Measurements from ENCODE around the gene SLC12A5. TPM values are rescaled to one million over a fixed set of nuclear protein-coding genes. Genes with fewer than 3 reads are reported as not detected.

Gene SLC12A5
- total RNA-seq, 2 donors from 2014 or later = 0.61 TPM; not detected in 1

DNA sequence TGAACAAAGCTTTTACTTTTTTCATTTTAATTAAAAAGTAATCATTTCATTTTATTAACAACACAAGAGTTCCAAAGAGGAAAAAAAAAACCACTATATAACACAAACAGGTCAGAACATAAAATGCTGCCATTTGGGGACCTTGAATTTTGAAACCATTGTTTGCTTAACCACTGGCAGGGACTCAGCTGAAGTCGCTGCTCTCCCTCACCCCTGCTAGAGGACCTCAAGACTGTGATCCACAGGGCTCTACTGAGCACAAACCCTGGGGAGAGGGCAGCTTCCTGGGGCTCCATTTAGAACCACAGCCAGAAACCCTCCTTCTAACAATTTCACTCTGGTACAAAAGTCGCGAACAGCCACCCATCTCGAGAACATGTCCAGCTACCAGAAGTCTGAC is 32.0 kb downstream of the SLC12A5 start:
- Mint-ChIP-seq H3K27me3 (peaks cover 4% of the 10 kb centered on the region), H3K36me3 (ENCODE audit: low read depth) (peaks cover 67% of the 10 kb centered on the region), H3K4me3 (peak overlapping the region; percentile 50), H3K9me3 (no peaks in the 10 kb centered on the region), H3K4me1 (peaks cover 46% of the 10 kb centered on the region), H3K27ac (peak overlapping the region; percentile 82)
- no peak for ATAC-seq (replicated peaks)

DNA sequence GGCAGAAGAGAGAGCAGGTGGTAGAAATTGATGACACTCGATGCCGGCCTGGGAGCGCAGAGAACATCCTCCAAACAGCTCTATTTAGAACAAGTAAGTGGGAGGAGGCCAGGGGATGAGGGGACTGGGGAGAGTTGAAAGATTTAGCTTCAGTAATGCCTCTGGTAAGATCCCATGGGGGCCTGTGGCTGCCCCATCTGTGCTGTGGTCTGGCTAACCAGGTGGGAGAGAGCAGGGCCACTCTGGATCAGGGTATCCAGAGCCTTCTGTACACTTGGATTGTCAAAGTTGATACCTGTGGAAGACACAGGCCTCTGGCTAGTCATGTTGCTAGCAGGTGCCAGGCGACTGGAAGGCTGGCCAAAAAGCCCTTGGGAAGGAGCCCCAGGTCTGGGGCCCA is 33.1 kb downstream of the SLC12A5 start:
- H3K4me1 Mint-ChIP-seq = peaks cover 46% of the 10 kb centered on the region
- no peaks in the 10 kb centered on the region for H3K9me3 Mint-ChIP-seq
- peak overlapping the region; percentile 1 for H3K4me3 Mint-ChIP-seq
- H3K27me3 Mint-ChIP-seq = peaks cover under 1% of the 10 kb centered on the region
- H3K27ac Mint-ChIP-seq = no peak overlapping the region
- ATAC-seq (replicated peaks) = no peak
- H3K36me3 Mint-ChIP-seq (ENCODE audit: low read depth) = peaks cover 79% of the 10 kb centered on the region

GRCh38 chr20:46062621-46063020 is 33.6 kb downstream of the SLC12A5 start:
- H3K27me3 Mint-ChIP-seq = no peaks in the 10 kb centered on the region
- H3K27ac Mint-ChIP-seq = no peak overlapping the region
- ATAC-seq (replicated peaks) = no peak
- no peaks in the 10 kb centered on the region for H3K9me3 Mint-ChIP-seq
- H3K4me3 Mint-ChIP-seq = peak overlapping the region; percentile 1
- H3K36me3 Mint-ChIP-seq (ENCODE audit: low read depth) = peaks cover 80% of the 10 kb centered on the region
- H3K4me1 Mint-ChIP-seq = peaks cover 46% of the 10 kb centered on the region

DNA sequence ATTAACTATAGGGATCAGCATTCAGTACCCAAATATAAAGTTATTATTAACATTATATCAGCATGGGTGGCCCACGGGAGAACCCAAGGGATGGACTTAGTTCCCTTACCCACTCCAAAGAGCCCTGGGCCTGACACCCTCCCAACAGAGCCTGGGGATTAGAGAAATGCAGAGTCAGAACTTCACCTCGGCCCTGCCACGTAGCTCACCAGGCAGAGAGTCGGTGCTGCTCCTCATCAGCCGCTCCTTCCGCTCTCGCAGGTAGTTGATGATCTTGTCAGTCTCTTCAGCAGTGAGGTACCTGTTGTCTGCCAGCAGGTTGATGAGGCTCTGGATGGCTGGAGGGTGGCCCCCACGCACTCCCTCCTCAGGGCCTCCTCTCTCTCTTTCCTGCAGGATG is 34.1 kb downstream of the SLC12A5 start:
- H3K36me3 Mint-ChIP-seq (ENCODE audit: low read depth) = peaks cover 80% of the 10 kb centered on the region
- ATAC-seq (replicated peaks) = no peak
- H3K9me3 Mint-ChIP-seq = no peaks in the 10 kb centered on the region
- peaks cover 46% of the 10 kb centered on the region for H3K4me1 Mint-ChIP-seq
- H3K4me3 Mint-ChIP-seq = peak overlapping the region; percentile 40
- no peaks in the 10 kb centered on the region for H3K27me3 Mint-ChIP-seq
- peak overlapping the region; percentile 78 for H3K27ac Mint-ChIP-seq

DNA sequence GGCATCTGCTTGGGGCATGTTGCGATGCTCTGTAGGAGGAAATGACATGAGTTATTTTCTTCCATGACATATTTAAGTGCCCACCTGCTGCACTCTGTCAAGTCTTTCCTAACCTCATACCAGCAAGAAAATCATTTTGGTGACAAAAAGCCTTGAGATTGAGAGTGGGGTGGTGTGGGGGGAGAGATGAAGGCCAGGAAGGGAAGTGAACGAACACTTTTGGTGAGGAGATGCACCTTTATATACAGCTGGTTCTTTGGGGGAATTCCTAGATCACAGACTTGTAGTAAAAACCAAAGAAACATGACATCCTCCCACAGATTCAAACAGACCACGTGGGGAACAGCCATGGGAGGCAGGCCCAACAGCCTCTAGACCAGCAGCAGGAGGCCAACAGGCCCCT is 34.6 kb downstream of the SLC12A5 start:
- Mint-ChIP-seq H3K9me3 (no peaks in the 10 kb centered on the region), H3K27me3 (no peaks in the 10 kb centered on the region), H3K36me3 (ENCODE audit: low read depth) (peaks cover 80% of the 10 kb centered on the region), H3K4me3 (peak overlapping the region; percentile 40), H3K4me1 (peaks cover 45% of the 10 kb centered on the region), H3K27ac (peak overlapping the region; percentile 78)
- peak; percentile 78 for ATAC-seq (replicated peaks)

DNA sequence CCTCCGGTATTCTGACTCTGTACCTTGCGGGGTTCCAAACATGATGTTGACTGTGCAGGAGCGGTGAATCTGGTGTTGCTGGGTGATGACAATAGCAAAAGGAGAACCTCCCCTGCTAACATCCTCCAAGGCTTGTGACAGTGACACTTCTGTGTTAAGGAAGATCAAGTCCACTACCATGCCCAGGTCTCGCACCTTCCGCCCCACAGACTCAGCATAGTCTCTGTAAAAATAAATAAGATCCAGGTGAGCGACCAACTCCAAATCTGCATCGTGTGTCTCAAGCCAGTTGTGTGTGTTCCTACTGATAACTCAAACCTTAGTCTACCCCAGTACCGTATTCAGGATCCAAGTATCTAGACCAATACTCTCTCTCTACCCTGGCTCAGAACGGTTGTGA is 36.0 kb downstream of the SLC12A5 start:
- H3K27ac Mint-ChIP-seq = no peak overlapping the region
- peaks cover 73% of the 10 kb centered on the region for H3K36me3 Mint-ChIP-seq (ENCODE audit: low read depth)
- H3K4me3 Mint-ChIP-seq = no peak overlapping the region
- no peaks in the 10 kb centered on the region for H3K27me3 Mint-ChIP-seq
- H3K4me1 Mint-ChIP-seq = peaks cover 35% of the 10 kb centered on the region
- H3K9me3 Mint-ChIP-seq = no peaks in the 10 kb centered on the region
- ATAC-seq (replicated peaks) = no peak

GRCh38 chr20:46065691-46066090 is 36.7 kb downstream of the SLC12A5 start:
- Mint-ChIP-seq H3K27ac (no peak overlapping the region), H3K4me3 (no peak overlapping the region), H3K36me3 (ENCODE audit: low read depth) (peaks cover 66% of the 10 kb centered on the region), H3K4me1 (peaks cover 28% of the 10 kb centered on the region), H3K27me3 (no peaks in the 10 kb centered on the region), H3K9me3 (no peaks in the 10 kb centered on the region)
- no peak for ATAC-seq (replicated peaks)

DNA sequence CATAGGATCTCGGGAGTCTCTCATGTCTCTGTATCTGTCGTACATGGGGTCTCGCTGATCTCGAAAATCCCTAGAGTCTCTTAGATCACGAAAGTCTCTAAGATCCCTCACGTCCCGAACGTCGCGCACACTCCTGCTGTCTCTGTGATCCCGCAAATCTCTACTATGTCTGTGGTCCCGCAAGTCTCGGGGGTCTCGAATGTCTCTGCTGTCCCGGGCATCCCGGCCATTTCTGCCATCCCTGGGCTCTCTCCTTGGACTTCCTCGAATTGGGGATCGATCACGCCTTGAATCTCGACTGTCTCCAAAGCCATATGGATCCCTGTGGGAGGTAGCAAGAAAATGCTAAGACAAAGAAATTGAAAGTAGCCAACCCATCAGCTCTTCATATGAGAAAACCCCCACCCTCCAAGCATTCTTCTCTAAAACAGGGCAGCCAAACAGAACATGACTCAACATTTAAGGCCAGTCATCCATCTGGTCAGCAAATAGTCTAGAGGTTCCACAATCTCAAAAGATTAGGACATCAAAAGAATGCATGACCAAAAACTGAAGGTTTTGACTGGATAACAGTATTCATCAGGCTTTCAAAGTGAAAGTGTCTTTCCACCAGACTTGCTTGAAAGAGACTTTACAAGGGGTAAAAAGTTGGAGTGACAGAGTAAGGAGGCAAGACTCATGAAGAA is 41.3 kb downstream of the SLC12A5 start:
- H3K4me1 Mint-ChIP-seq = no peaks in the 10 kb centered on the region
- H3K4me3 Mint-ChIP-seq = no peak overlapping the region
- no peaks in the 10 kb centered on the region for H3K9me3 Mint-ChIP-seq
- H3K36me3 Mint-ChIP-seq (ENCODE audit: low read depth) = peaks cover 42% of the 10 kb centered on the region
- no peak overlapping the region for H3K27ac Mint-ChIP-seq
- no peaks in the 10 kb centered on the region for H3K27me3 Mint-ChIP-seq
- no peak for ATAC-seq (replicated peaks)

DNA sequence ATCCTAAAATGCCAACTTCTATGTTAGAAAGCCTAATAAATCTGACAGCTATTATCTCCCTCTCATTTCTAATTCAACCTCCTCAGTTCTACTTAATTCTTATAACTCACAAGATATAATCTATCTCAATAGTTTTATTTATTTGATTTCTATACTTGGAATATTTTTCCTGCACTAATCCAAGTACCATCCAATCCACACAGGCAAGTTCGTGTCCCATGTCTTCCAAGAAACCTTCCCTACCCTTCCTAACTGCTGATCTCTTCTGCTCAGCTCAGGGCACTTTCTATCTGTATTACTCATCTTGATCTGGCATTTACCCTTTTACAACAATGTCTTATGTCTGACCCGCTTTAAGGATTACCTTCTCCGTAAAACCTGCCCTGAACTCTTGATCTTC is 42.6 kb downstream of the SLC12A5 start:
- ATAC-seq (replicated peaks) = no peak
- Mint-ChIP-seq H3K4me3 (no peak overlapping the region), H3K4me1 (no peaks in the 10 kb centered on the region), H3K9me3 (no peaks in the 10 kb centered on the region), H3K27ac (no peak overlapping the region), H3K27me3 (no peaks in the 10 kb centered on the region), H3K36me3 (ENCODE audit: low read depth) (peaks cover 41% of the 10 kb centered on the region)

DNA sequence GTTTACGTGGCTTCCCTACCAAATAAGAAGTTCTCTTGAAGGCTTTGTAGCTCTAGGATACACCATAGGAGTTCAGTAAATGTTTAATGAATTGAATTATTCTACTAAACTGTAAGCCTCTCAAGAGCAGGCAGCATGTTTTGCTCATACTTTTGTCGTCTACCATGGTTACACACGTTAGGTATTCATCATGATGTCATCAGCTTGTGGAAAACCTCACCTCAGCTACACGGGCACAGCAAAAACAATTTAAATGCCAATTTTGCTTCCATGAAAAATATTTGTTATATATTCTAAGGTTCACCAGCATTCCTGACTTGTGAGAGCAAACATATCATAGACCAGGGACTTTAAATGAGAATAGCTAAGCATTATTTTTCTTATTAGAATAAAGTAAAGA is 44.0 kb downstream of the SLC12A5 start:
- no peak for ATAC-seq (replicated peaks)
- peaks cover 47% of the 10 kb centered on the region for H3K36me3 Mint-ChIP-seq (ENCODE audit: low read depth)
- no peak overlapping the region for H3K4me3 Mint-ChIP-seq
- no peaks in the 10 kb centered on the region for H3K27me3 Mint-ChIP-seq
- no peaks in the 10 kb centered on the region for H3K4me1 Mint-ChIP-seq
- H3K9me3 Mint-ChIP-seq = no peaks in the 10 kb centered on the region
- no peak overlapping the region for H3K27ac Mint-ChIP-seq

DNA sequence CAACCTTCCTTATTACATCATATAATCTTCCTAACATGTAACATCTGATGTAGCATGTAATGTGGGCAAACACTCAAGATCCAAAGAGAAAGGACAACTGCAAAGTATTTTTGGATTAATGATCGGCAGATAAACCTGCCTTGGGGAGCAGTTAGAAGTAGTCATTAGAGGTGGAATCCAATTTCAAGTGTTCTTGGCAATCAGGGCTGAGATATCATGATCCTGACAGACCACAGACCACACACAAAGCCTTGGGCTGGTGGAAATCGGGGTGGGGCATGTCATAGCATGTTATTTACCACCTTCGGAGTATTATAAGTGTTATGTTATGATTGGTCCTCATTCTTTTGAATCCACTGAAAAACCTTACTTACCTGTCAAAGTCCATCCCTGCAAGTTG is 44.4 kb downstream of the SLC12A5 start:
- H3K4me1 Mint-ChIP-seq = no peaks in the 10 kb centered on the region

GRCh38 chr20:46074006-46074405 is 45.0 kb downstream of the SLC12A5 start:
- no peak overlapping the region for H3K27ac Mint-ChIP-seq
- no peaks in the 10 kb centered on the region for H3K27me3 Mint-ChIP-seq
- H3K36me3 Mint-ChIP-seq (ENCODE audit: low read depth) = peaks cover 56% of the 10 kb centered on the region

More for the DNA sequence above, 44.4 kb downstream of the SLC12A5 start:
- Mint-ChIP-seq H3K27me3 (no peaks in the 10 kb centered on the region), H3K36me3 (ENCODE audit: low read depth) (peaks cover 51% of the 10 kb centered on the region), H3K27ac (no peak overlapping the region), H3K4me3 (no peak overlapping the region), H3K9me3 (no peaks in the 10 kb centered on the region)
- no peak for ATAC-seq (replicated peaks)

GRCh38 chr20:46076806-46077205 is 47.8 kb downstream of the SLC12A5 start:
- no peak overlapping the region for H3K27ac Mint-ChIP-seq
- no peaks in the 10 kb centered on the region for H3K27me3 Mint-ChIP-seq
- H3K9me3 Mint-ChIP-seq = no peaks in the 10 kb centered on the region
- peaks cover 70% of the 10 kb centered on the region for H3K36me3 Mint-ChIP-seq (ENCODE audit: low read depth)
- no peak for ATAC-seq (replicated peaks)
- H3K4me1 Mint-ChIP-seq = peaks cover 4% of the 10 kb centered on the region
- H3K4me3 Mint-ChIP-seq = no peak overlapping the region

More at GRCh38 chr20:46074006-46074405, 45.0 kb downstream of the SLC12A5 start:
- ATAC-seq (replicated peaks) = no peak
- Mint-ChIP-seq H3K4me3 (no peak overlapping the region), H3K4me1 (no peaks in the 10 kb centered on the region), H3K9me3 (no peaks in the 10 kb centered on the region)

DNA sequence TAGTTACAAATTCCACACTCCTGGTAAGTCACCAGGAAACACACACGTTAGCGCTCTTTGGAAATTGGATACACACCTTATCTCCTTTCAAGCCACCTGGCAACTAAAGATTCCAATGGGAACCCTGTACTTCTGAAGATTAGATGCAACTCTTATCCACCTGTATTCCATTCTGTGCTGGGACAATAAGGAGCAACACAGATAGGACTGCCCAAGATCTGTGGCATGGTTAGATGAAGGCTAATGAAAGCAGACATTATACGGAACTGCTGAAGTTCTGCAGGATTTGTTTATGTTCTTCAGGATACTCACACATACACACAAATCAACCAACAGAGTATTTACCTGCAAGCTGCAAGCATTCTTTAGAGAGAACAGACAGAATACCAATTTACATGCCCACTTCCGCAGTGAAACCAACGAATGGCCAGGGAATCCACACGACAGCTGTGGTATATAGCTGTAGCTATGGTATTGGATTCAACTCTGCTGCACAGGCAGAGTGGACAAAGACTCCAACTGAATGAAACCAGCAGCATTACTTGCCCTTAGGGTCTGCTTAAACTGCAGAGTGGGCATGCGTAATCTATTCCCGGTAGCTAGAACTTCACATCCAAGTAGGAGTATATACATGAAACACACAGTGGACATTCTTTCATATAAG is 48.8 kb downstream of the SLC12A5 start:
- no peaks in the 10 kb centered on the region for H3K27me3 Mint-ChIP-seq
- H3K4me1 Mint-ChIP-seq = peaks cover 6% of the 10 kb centered on the region
- H3K9me3 Mint-ChIP-seq = no peaks in the 10 kb centered on the region
- ATAC-seq (replicated peaks) = no peak
- peaks cover 70% of the 10 kb centered on the region for H3K36me3 Mint-ChIP-seq (ENCODE audit: low read depth)
- H3K27ac Mint-ChIP-seq = no peak overlapping the region
- no peak overlapping the region for H3K4me3 Mint-ChIP-seq

DNA sequence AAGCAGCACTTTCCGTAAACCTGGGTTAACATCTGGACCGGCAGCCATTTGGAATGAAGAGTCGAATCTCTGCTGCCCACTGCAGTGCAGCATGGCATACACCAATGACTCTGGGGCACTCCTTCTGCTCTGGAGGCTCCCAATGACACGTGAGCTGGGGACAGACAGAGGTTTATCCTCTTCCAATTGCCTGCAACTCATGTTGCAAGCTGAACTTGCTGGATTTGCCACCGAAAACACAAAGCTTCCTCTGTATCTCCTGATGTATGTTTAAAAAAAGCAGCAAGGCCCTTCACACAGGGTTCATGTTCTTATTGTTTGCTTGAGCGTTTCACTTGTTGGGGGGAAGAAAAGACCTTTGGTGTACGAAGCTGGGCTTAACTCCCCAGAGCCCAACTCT is 49.9 kb downstream of the SLC12A5 start:
- peaks cover 61% of the 10 kb centered on the region for H3K36me3 Mint-ChIP-seq (ENCODE audit: low read depth)
- no peaks in the 10 kb centered on the region for H3K9me3 Mint-ChIP-seq
- no peaks in the 10 kb centered on the region for H3K27me3 Mint-ChIP-seq
- no peak for ATAC-seq (replicated peaks)
- peaks cover 11% of the 10 kb centered on the region for H3K4me1 Mint-ChIP-seq
- no peak overlapping the region for H3K27ac Mint-ChIP-seq
- no peak overlapping the region for H3K4me3 Mint-ChIP-seq

Data from activated T-helper 17 cell treated with anti-CD3 and anti-CD28 coated beads, Interleukin-2, amount 50 U/mL, for 72 hours (primary cell).